B cell (primary cell): ENCODE measurements around the gene PEAK1.

Experiments
- EZH2 ChIP-seq: IDR thresholded peaks from 2 replicates; pipeline ENCODE4 v1.6.1; 2012; ENCODE audit warnings: borderline replicate concordance, low read depth, mild to moderate bottlenecking, moderate library complexity, low read length; ENCODE audit not compliant: insufficient read depth, poor library complexity, severe bottlenecking
- TF ChIP-seq, protein P1 (sequence below): fragments of 200-600 bp; IDR thresholded peaks from one replicate; pipeline ENCODE4 v1.8.0; 2022; ENCODE audit warnings: antibody characterized with exemption, mild to moderate bottlenecking

DNA sequence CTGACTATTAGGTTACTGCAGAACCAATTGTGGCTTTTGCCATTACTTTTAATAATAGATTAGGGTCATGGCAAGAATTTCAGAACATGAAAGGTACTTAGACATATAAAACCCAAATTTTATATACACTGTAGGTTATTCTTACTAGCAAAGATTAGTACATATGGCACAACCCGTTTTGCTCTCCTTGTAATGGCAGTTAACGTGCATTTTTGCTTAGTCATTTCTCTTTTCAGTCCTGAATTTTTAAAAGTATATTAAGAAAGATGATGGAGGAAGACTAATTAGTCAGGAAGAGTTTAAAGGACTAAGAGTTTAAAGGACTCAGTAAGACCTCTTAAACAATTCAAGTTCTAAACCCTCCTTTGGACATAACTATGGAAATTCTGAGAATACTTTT lies 114.0 kb downstream of the PEAK1 start:
- TF ChIP-seq, protein P1, sequence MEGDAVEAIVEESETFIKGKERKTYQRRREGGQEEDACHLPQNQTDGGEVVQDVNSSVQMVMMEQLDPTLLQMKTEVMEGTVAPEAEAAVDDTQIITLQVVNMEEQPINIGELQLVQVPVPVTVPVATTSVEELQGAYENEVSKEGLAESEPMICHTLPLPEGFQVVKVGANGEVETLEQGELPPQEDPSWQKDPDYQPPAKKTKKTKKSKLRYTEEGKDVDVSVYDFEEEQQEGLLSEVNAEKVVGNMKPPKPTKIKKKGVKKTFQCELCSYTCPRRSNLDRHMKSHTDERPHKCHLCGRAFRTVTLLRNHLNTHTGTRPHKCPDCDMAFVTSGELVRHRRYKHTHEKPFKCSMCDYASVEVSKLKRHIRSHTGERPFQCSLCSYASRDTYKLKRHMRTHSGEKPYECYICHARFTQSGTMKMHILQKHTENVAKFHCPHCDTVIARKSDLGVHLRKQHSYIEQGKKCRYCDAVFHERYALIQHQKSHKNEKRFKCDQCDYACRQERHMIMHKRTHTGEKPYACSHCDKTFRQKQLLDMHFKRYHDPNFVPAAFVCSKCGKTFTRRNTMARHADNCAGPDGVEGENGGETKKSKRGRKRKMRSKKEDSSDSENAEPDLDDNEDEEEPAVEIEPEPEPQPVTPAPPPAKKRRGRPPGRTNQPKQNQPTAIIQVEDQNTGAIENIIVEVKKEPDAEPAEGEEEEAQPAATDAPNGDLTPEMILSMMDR: no peak
- no peak for TF ChIP-seq EZH2
